K562 (cell line): Measurements from ENCODE around the gene RFC2. TPM values are rescaled to one million over a fixed set of nuclear protein-coding genes. Genes with fewer than 3 reads are reported as not detected.
A peak's percentile ranks its signal among the peaks of the same experiment; 100 is the strongest.

Source experiments
- ATAC-seq: fragments of 200-7000 bp; cut with Tn5 transposase; 3 replicates; pipeline ENCODE4 v1.9.1; 2020; ENCODE audit warnings: moderate library complexity
- BruUV-seq: library from RNA; stranded (reverse); fragments of 400-500 nt; replicated peaks from 2 replicates; lab custom pipeline; 2021; lab: Mats Ljungman, UMichigan
- CTCF ChIA-PET: fragments of 300-600 bp; formaldehyde crosslinking; extraction: SDS; loops from one replicate; lab custom pipeline; 2021; ENCODE audit warnings: low intra/inter-chr PET ratio; lab: Yijun Ruan, JAX
- POLR2A ChIA-PET: fragments of 300-600, 350-650 bp; sonication (Branson Sonifier 250); formaldehyde crosslinking; extraction: SDS; loops from one replicate; lab custom pipeline; 2021; ENCODE audit warnings: antibody characterized with exemption, inconsistent platforms; lab: Yijun Ruan, JAX
- DNase-seq, 4 experiments: peaks; one replicate each; pipeline versions ENCODE4 v3.0.0 to v3.0.0-alpha.2; 2011 to 2018; ENCODE audit warnings: low spot score in 3 of 4, mixed read lengths in 3 of 4; ENCODE audit errors: extremely low read depth in 1 of 4
- FAIRE-seq: peaks from 2 replicates; lab custom pipeline; 2011; peaks lifted over from hg19 to GRCh38; lab: Jason Lieb, UNC
- H2AFZ ChIP-seq: 2 replicates; pipeline ENCODE4 v1.6.0; 2011; ENCODE audit warnings: low read depth, low read length, control low read depth, inconsistent platforms
- H3K27ac ChIP-seq: fragments of 200-600 bp; 3 replicates; pipeline ENCODE4 v1.8.0; 2011; ENCODE audit warnings: low read depth, mild to moderate bottlenecking, control low read depth, inconsistent platforms, low read length, moderate library complexity, mixed read lengths; ENCODE audit errors: extremely low read depth
- H3K27me3 ChIP-seq, 2 experiments: fragments of 300-600 bp in 1 of 2; 2 replicates in 1 of 2; 3 replicates in 1 of 2; pipeline versions ENCODE4 v1.6.0 to v1.8.0; 2011; ENCODE audit warnings: inconsistent platforms in 2 of 2, low read length in 2 of 2, mild to moderate bottlenecking in 1 of 2, mixed read lengths in 1 of 2, moderate library complexity in 1 of 2; ENCODE audit not compliant: control insufficient read depth in 2 of 2, insufficient read depth in 2 of 2
- H3K36me3 ChIP-seq: fragments of 300-600 bp; 3 replicates; pipeline ENCODE4 v1.8.0; 2011; ENCODE audit warnings: mild to moderate bottlenecking, low read length, inconsistent platforms; ENCODE audit not compliant: control insufficient read depth, insufficient read depth
- H3K4me1 ChIP-seq, 2 experiments: fragments of 200-600 bp in 1 of 2; replicated peaks in 1 of 2; 2 replicates in 1 of 2; 3 replicates in 1 of 2; pipeline versions ENCODE4 v1.5.1 to v1.8.0; 2011; ENCODE audit warnings: inconsistent platforms in 2 of 2, low read length in 2 of 2, mild to moderate bottlenecking in 1 of 2, mixed read lengths in 1 of 2, moderate library complexity in 1 of 2; ENCODE audit not compliant: control insufficient read depth in 2 of 2, insufficient read depth in 2 of 2
- H3K4me2 ChIP-seq: 2 replicates; pipeline ENCODE4 v1.6.1; 2011; ENCODE audit warnings: low read length, control low read depth, inconsistent platforms, mixed read lengths; ENCODE audit not compliant: insufficient read depth
- H3K4me3 ChIP-seq: fragments of 200-600 bp; sonication (generic), shearing (Covaris generic); 2 replicates; pipeline ENCODE4 v1.5.1; 2016; ENCODE audit warnings: control low read depth, inconsistent platforms
- H3K79me2 ChIP-seq: fragments of 200-600 bp; 3 replicates; pipeline ENCODE4 v1.8.0; 2011; ENCODE audit warnings: low read length, inconsistent platforms; ENCODE audit not compliant: control insufficient read depth, insufficient read depth
- H3K9ac ChIP-seq, 2 experiments: 2 replicates each; pipeline versions ENCODE4 v1.6.0 to v1.6.1; 2011; ENCODE audit warnings: low read depth in 2 of 2, low read length in 2 of 2, control low read depth in 1 of 2, inconsistent platforms in 1 of 2, mild to moderate bottlenecking in 1 of 2, mixed read lengths in 1 of 2; ENCODE audit not compliant: insufficient read depth in 1 of 2
- H3K9me1 ChIP-seq: one replicate; pipeline ENCODE4 v1.6.0; 2011; ENCODE audit warnings: inconsistent platforms, mild to moderate bottlenecking, low read length, moderate library complexity; ENCODE audit not compliant: control insufficient read depth, insufficient read depth
- H3K9me3 ChIP-seq: replicated peaks from 2 replicates; pipeline ENCODE4 v1.5.1; 2011; ENCODE audit warnings: low read depth, low read length, inconsistent platforms; ENCODE audit not compliant: control insufficient read depth, insufficient read depth
- H4K20me1 ChIP-seq: replicated peaks from 2 replicates; pipeline ENCODE4 v1.6.1; 2011; ENCODE audit warnings: low read length, inconsistent platforms, mixed read lengths; ENCODE audit not compliant: control insufficient read depth, insufficient read depth
- GATA2 ChIP-seq: sonication (generic); formaldehyde crosslinking; IDR thresholded peaks from 2 replicates; pipeline ENCODE4 v1.4.0; 2020; ENCODE audit warnings: mild to moderate bottlenecking, missing genetic modification reagents
- PRDM10 ChIP-seq: fragments of 450-650 bp; IDR thresholded peaks from 2 replicates; pipeline ENCODE4 v1.6.1; 2018; ENCODE audit not compliant: partially characterized antibody
- SAFB ChIP-seq: fragments of 200-400 bp; formaldehyde crosslinking; IDR thresholded peaks from 2 replicates; pipeline ENCODE4 v1.6.1; 2017; ENCODE audit warnings: low read depth, low read length, borderline replicate concordance
- TARDBP ChIP-seq: fragments of 450-650 bp; IDR thresholded peaks from 2 replicates; pipeline ENCODE4 v1.6.1; 2016
- WGBS: fragments of 100-300 bp; shearing (Covaris generic); methylation state at CpG from one replicate; pipeline ENCODE4 v1.1.6; 2016; ENCODE audit warnings: low coverage, mixed read lengths; ENCODE audit not compliant: insufficient coverage; ENCODE audit errors: missing lambda C conversion rate; 5-methylcytosine and 5-hydroxymethylcytosine counted together
- in situ Hi-C: fragments of 300-500 bp; cut with MboI; formaldehyde crosslinking; loops from 4 replicates; pipeline ENCODE4 v1.15.0; 2018; ENCODE audit warnings: inconsistent platforms, mixed read lengths
- intact Hi-C: fragments of 100-400 bp; cut with micrococcal nuclease; formaldehyde crosslinking; loops from 2 replicates; pipeline ENCODE4 v1.14.2; 2022
- polyA plus RNA-seq, 8 experiments: library from polyadenylated mRNA; depleted of rRNA in 4 of 8; stranded (reverse) in 5 of 8; unstranded in 3 of 8; fragments of >200 nt; fragmentation: Nextera tagmentation in 2 of 8; fragmentation: Illumina TruSeq in 1 of 8; extraction: Ambion mirVana in 2 of 8; extraction: Trizol in 1 of 8; gene quantifications; 2 replicates each; pipeline versions ENCODE4 v1.2.1 to v1.2.3, GENCODE V29; 2011 to 2014; ENCODE audit warnings: inconsistent platforms in 1 of 8, missing spikeins in 1 of 8
- total RNA-seq, 7 experiments: library from RNA; depleted of rRNA in 6 of 7; stranded (reverse); fragments of >200 nt in 6 of 7; fragmentation: Illumina TruSeq in 2 of 7; extraction: Trizol in 2 of 7; gene quantifications; 2 replicates each; pipeline versions ENCODE4 v1.2.1 to v1.2.3, GENCODE V29; 2011 to 2021; ENCODE audit warnings: low replicate concordance in 1 of 7
- TF ChIP-seq, protein P1 (sequence below): sonication (generic); formaldehyde crosslinking; IDR thresholded peaks from 2 replicates; pipeline ENCODE4 v1.4.0; 2020; ENCODE audit warnings: mild to moderate bottlenecking, missing genetic modification reagents

The RFC2 gene
- total and polyA plus RNA-seq, 9 of the 15 experiments (the other 6 are each of a cell fraction or from before 2014, with no cell fraction given): 32.5 to 161 (median 102) TPM

DNA sequence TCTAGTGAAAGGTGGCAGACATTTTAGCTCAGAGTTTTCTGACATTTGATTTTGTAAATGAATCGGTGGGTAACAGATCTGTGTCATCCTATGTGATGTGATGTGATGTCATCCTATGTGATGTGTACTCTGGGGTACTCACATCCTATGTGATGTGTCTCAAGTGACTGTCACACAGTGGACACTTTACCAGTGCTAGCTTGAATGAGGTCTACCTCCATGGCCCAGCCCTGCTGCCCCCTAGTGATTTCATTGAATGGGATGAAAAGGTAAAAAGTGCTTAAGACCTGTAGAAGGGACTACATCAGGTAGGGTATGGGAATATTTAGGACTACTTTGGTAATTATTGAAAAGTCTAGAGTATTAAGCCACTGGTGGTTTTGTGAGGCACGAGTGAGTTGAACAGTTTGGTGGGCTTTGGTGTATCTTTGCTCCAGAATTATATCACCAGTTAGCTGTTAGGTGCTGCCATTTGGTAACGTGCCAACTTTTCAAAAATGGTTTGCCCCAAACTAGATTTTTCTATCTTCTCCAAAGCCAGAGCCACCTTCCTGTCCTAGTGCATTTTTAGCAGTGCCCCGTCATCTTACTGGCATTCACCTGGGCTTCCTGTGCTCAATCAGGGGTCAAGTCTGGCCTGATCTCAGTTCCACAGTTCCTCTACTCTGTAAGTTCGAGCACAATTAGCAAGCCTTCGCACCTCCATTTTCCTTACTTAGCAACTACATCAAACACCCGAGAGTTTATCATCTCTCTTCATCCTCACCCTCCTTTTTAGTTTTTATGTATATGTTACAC is 70.3 kb downstream of the RFC2 start (continued):
- peak; percentile 53 for TF ChIP-seq PRDM10
- TF ChIP-seq, all 486 proteins: peak for 12

DNA sequence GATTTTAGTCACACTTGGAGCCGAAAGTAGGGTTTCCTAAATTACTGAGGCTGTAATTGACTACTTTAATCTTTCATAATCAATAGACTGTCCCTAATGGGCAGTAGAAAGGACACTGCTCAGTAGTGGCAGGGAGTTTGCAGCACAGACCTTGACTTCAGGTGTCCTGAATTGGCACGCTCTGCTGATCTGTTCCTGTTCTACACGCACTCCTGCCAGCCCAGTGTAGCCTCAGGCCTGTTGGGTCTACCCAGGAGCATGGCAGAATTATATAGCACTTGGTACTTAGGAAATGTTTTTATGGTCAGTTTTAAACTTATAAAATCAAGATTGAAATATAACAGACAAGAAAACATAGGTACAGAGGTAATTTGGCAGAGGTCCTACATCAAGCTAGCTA is 71.1 kb downstream of the RFC2 start:
- peaks cover 96% of the 10 kb centered on the region for H3K36me3 ChIP-seq
- H3K4me2 ChIP-seq: no peak overlapping the region
- DNase-seq (no peak), FAIRE-seq (no peak), ATAC-seq (peak; percentile 9; the same call in 2 of the 3 replicates)
- POLR2A ChIA-PET: interaction anchor here (0.6 to 3.5 kb wide), 11 partner anchors 8 to 218 kb away, joined by 3 to 29 read pairs (median 3); partner anchors contain the start of gene EIF4H
- peak overlapping the region in 1 of 2 experiments; percentile 18; a peak in 1 of 4 replicates for H3K9ac ChIP-seq
- no peaks in the 10 kb centered on the region for H3K9me1 ChIP-seq
- H4K20me1 ChIP-seq: peaks cover 89% of the 10 kb centered on the region
- in situ Hi-C loops (no loop called here), intact Hi-C loops (loop anchor here (1.0 kb wide), 1 partner anchor 115 kb away; no protein-coding TSS in a partner anchor)
- peaks cover 0 to 6% of the 10 kb centered on the region in 2 experiments; a peak in 3 of 5 replicates for H3K4me1 ChIP-seq
- no TSS peak for BruUV-seq
- TF ChIP-seq TARDBP: no peak
- TF ChIP-seq SAFB: no peak
- 0 out of 2 replicates have a peak, but pooled peaks have one; percentile 10 for TF ChIP-seq GATA2 (CRISPR knock-in tag)
- TF ChIP-seq, protein P1, sequence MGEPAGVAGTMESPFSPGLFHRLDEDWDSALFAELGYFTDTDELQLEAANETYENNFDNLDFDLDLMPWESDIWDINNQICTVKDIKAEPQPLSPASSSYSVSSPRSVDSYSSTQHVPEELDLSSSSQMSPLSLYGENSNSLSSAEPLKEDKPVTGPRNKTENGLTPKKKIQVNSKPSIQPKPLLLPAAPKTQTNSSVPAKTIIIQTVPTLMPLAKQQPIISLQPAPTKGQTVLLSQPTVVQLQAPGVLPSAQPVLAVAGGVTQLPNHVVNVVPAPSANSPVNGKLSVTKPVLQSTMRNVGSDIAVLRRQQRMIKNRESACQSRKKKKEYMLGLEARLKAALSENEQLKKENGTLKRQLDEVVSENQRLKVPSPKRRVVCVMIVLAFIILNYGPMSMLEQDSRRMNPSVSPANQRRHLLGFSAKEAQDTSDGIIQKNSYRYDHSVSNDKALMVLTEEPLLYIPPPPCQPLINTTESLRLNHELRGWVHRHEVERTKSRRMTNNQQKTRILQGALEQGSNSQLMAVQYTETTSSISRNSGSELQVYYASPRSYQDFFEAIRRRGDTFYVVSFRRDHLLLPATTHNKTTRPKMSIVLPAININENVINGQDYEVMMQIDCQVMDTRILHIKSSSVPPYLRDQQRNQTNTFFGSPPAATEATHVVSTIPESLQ (CRISPR knock-in tag): 0 out of 2 replicates have a peak, but pooled peaks have one; percentile 55
- 95% methylated on average over 3 of the region's 3 CpGs for WGBS
- peaks cover 100% of the 10 kb centered on the region for H3K79me2 ChIP-seq
- CTCF ChIA-PET: interaction anchor here (0.8 to 2.3 kb wide), 2 partner anchors 115 to 132 kb away, joined by 3 to 11 read pairs; no protein-coding TSS in a partner anchor
- no peak overlapping the region for H2AFZ ChIP-seq
- no peaks in the 10 kb centered on the region for H3K27me3 ChIP-seq
- no peaks in the 10 kb centered on the region for H3K9me3 ChIP-seq
- H3K27ac ChIP-seq: peak overlapping the region; percentile 8; the same call in 1 of the 3 replicates
- H3K4me3 ChIP-seq: no peak overlapping the region
